Measurements from ENCODE around the gene CCDC154. TPM values are rescaled to one million over a fixed set of nuclear protein-coding genes. Genes with fewer than 3 reads are reported as not detected.

The CCDC154 gene
- total RNA-seq, 1 donor from 2014 or later = 1.5 TPM

- Histone ChIP-seq H4K20me1 (ENCODE audit: insufficient read depth, low read length) (peaks cover 13% of the 10 kb centered on the region), H3K4me3 (ENCODE audit: insufficient read depth, low read depth, low read length) (peak within 1 kb of the TSS; percentile 76), H2AFZ (ENCODE audit: low read depth, low read length) (peak within 1 kb of the TSS; percentile 98), H3K9ac (ENCODE audit: low read length) (peak within 1 kb of the TSS; percentile 89), H3K79me2 (ENCODE audit: insufficient read depth, low read length) (peaks cover 29% of the 10 kb centered on the region), H3K27ac (ENCODE audit: low read depth, low read length) (peak within 1 kb of the TSS; percentile 80), H3K9me3 (ENCODE audit: insufficient read depth, low read depth, low read length) (no peaks in the 10 kb centered on the region), H3K4me2 (ENCODE audit: low read length) (peak within 1 kb of the TSS; percentile 99), H3K4me1 (ENCODE audit: insufficient read depth, low read length) (peaks cover 15% of the 10 kb centered on the region), H3K36me3 (ENCODE audit: insufficient read depth, low read length) (peaks cover 2% of the 10 kb centered on the region), H3K27me3 (ENCODE audit: insufficient read depth, low read length) (no peaks in the 10 kb centered on the region)
- FAIRE-seq = no peak
- no peak for TF ChIP-seq CTCF (IDR thresholded peaks at IDR 0.05; ENCODE audit: insufficient read depth, low read depth, low read length)
- TF ChIP-seq EZH2 (IDR thresholded peaks at IDR 0.05; ENCODE audit: insufficient read depth, low read length) = no peak
- peaks cover 6% of the 10 kb centered on the region for H3K4me1 Mint-ChIP-seq (ENCODE audit: low read depth, unreplicated experiment)
- H3K9me3 Mint-ChIP-seq (ENCODE audit: unreplicated experiment) = no peaks in the 10 kb centered on the region
- H3K27me3 Mint-ChIP-seq (ENCODE audit: low read depth, unreplicated experiment) = peaks cover 13% of the 10 kb centered on the region
- H3K27ac Mint-ChIP-seq (ENCODE audit: unreplicated experiment) = peak within 1 kb of the TSS; percentile 98
- H3K36me3 Mint-ChIP-seq (ENCODE audit: low read depth, unreplicated experiment) = peaks cover 5% of the 10 kb centered on the region
- peak within 1 kb of the TSS; percentile 91 for H3K4me3 Mint-ChIP-seq (ENCODE audit: unreplicated experiment)
- DNase-seq (ENCODE audit: low read depth) = peak; percentile 39
These were observed 48.8 kb upstream of the CCDC154 start, which contains the start of gene TELO2 for GRCh38 chr16:1492923-1493745. TSS of gene TELO2 (plus strand) at chr16:1493360. CDS start at chr16:1494282, 922 bp downstream.

GRCh38 chr16:1492082-1492922 lies 47.9 kb upstream of the CCDC154 start:
- H3K4me3 Mint-ChIP-seq (ENCODE audit: unreplicated experiment) = peak overlapping the region; percentile 91
- H3K36me3 ChIP-seq (ENCODE audit: insufficient read depth, low read length) = no peaks in the 10 kb centered on the region
- DNase-seq (ENCODE audit: low read depth) (no peak), FAIRE-seq (no peak)
- peak overlapping the region; percentile 99 for H3K4me2 ChIP-seq (ENCODE audit: low read length)
- H3K4me1 Mint-ChIP-seq (ENCODE audit: low read depth, unreplicated experiment) = peaks cover 6% of the 10 kb centered on the region
- peak overlapping the region; percentile 98 for H2AFZ ChIP-seq (ENCODE audit: low read depth, low read length)
- peak overlapping the region; percentile 53 for H3K27ac ChIP-seq (ENCODE audit: low read depth, low read length)
- H3K9me3 Mint-ChIP-seq (ENCODE audit: unreplicated experiment) = no peaks in the 10 kb centered on the region
- TF ChIP-seq EZH2 (IDR thresholded peaks at IDR 0.05; ENCODE audit: insufficient read depth, low read length) (no peak), CTCF (IDR thresholded peaks at IDR 0.05; ENCODE audit: insufficient read depth, low read depth, low read length) (no peak)
- peaks cover 15% of the 10 kb centered on the region for H3K4me1 ChIP-seq (ENCODE audit: insufficient read depth, low read length)
- peak overlapping the region; percentile 89 for H3K9ac ChIP-seq (ENCODE audit: low read length)
- no peaks in the 10 kb centered on the region for H3K27me3 ChIP-seq (ENCODE audit: insufficient read depth, low read length)
- peak overlapping the region; percentile 57 for H3K4me3 ChIP-seq (ENCODE audit: insufficient read depth, low read depth, low read length)
- H3K36me3 Mint-ChIP-seq (ENCODE audit: low read depth, unreplicated experiment) = peaks cover 5% of the 10 kb centered on the region
- H3K79me2 ChIP-seq (ENCODE audit: insufficient read depth, low read length) = peaks cover 29% of the 10 kb centered on the region
- peaks cover 13% of the 10 kb centered on the region for H3K27me3 Mint-ChIP-seq (ENCODE audit: low read depth, unreplicated experiment)
- H3K9me3 ChIP-seq (ENCODE audit: insufficient read depth, low read depth, low read length) = no peaks in the 10 kb centered on the region
- peaks cover 13% of the 10 kb centered on the region for H4K20me1 ChIP-seq (ENCODE audit: insufficient read depth, low read length)
- H3K27ac Mint-ChIP-seq (ENCODE audit: unreplicated experiment) = peak overlapping the region; percentile 98
